ENCODE results near the gene WDPCP.

GRCh38 chr2:63092857-63093256 is 495.4 kb downstream of the WDPCP start:
- TF ChIP-seq RFX5 (IDR thresholded peaks at IDR 0.05; ENCODE audit: low read length) (no peak), EZH2phosphoT487 (IDR thresholded peaks at IDR 0.05; ENCODE audit: borderline replicate concordance, low read depth) (no peak)
